Smooth muscle cell (in vitro differentiated cells): Measurements from ENCODE around the gene CHMP3. TPM values are rescaled to one million over a fixed set of nuclear protein-coding genes. Genes with fewer than 3 reads are reported as not detected.

Experiments
- DNase-seq: peaks from one replicate; lab custom pipeline; 2025; ENCODE audit not compliant: unreplicated experiment; lab: John Stamatoyannopoulos, UW
- H2AFZ ChIP-seq: fragments of 200-600 bp; sonication (generic); 2 replicates; pipeline ENCODE4 v1.6.0; 2016; ENCODE audit warnings: antibody characterized with exemption, low read depth, mild to moderate bottlenecking
- H3F3A ChIP-seq: fragments of 200-600 bp; sonication (generic); 2 replicates; pipeline ENCODE4 v1.6.0; 2017; ENCODE audit warnings: antibody characterized with exemption, low read depth
- H3K27ac ChIP-seq: fragments of 200-600 bp; sonication (generic); 2 replicates; pipeline ENCODE4 v1.5.1; 2016; ENCODE audit warnings: low read depth, mild to moderate bottlenecking
- H3K27me3 ChIP-seq: fragments of 200-600 bp; sonication (generic); 2 replicates; pipeline ENCODE4 v1.6.1; 2016; ENCODE audit warnings: low read depth, mild to moderate bottlenecking
- H3K36me3 ChIP-seq: fragments of 200-600 bp; sonication (generic); 2 replicates; pipeline ENCODE4 v1.5.1; 2016; ENCODE audit warnings: low read depth
- H3K4me1 ChIP-seq: fragments of 200-600 bp; sonication (generic); 2 replicates; pipeline ENCODE4 v1.5.1; 2016; ENCODE audit warnings: low read depth
- H3K4me2 ChIP-seq: fragments of 200-600 bp; sonication (generic); 2 replicates; pipeline ENCODE4 v1.6.0; 2016; ENCODE audit warnings: mild to moderate bottlenecking
- H3K4me3 ChIP-seq: fragments of 200-600 bp; sonication (generic); 2 replicates; pipeline ENCODE4 v1.5.1; 2016; ENCODE audit warnings: mild to moderate bottlenecking
- H3K79me2 ChIP-seq: fragments of 200-600 bp; sonication (generic); 2 replicates; pipeline ENCODE4 v1.6.0; 2016; ENCODE audit warnings: low read depth, mild to moderate bottlenecking
- H3K9ac ChIP-seq: fragments of 200-600 bp; sonication (generic); 2 replicates; pipeline ENCODE4 v1.6.0; 2016; ENCODE audit warnings: low read depth
- H3K9me3 ChIP-seq: fragments of 200-600 bp; sonication (generic); replicated peaks from 2 replicates; pipeline ENCODE4 v1.5.1; 2016; ENCODE audit warnings: low read depth
- H4K20me1 ChIP-seq: fragments of 200-600 bp; sonication (generic); 2 replicates; pipeline ENCODE4 v1.6.0; 2016; ENCODE audit warnings: low read depth
- CTCF ChIP-seq: fragments of 200-600 bp; sonication (generic); IDR thresholded peaks from 2 replicates; pipeline ENCODE4 v1.5.1; 2017; ENCODE audit warnings: borderline replicate concordance, mild to moderate bottlenecking, antibody characterized with exemption; ENCODE audit not compliant: insufficient read depth, poor library complexity, severe bottlenecking
- WGBS: methylation state at CpG from one replicate; pipeline ENCODE4 v1.1.7; 2016; ENCODE audit warnings: low lambda C conversion rate; 5-methylcytosine and 5-hydroxymethylcytosine counted together
- polyA plus RNA-seq: library from polyadenylated mRNA; unstranded; fragments of >200 nt; fragmentation: Nextera tagmentation; extraction: Ambion mirVana; gene quantifications from 2 replicates; pipeline ENCODE4 v1.2.1, GENCODE V29; 2016
- total RNA-seq: library from RNA; depleted of rRNA; stranded (reverse); fragments of >200 nt; gene quantifications from 2 replicates; pipeline ENCODE4 v1.2.3, GENCODE V29; 2014

The CHMP3 gene
- total and polyA plus RNA-seq, 2 experiments from 2014 or later = 41.5 to 42.9 TPM

GRCh38 chr2:86563650-86564061, 413 bp upstream of the CHMP3 start:
- Histone ChIP-seq H3K9ac (peak overlapping the region; percentile 29), H4K20me1 (peaks cover 6% of the 10 kb centered on the region), H3K79me2 (peaks cover 37% of the 10 kb centered on the region), H3K4me1 (peaks cover 10% of the 10 kb centered on the region), H2AFZ (no peak overlapping the region), H3K36me3 (no peaks in the 10 kb centered on the region), H3K4me3 (peak overlapping the region; percentile 82), H3K4me2 (peak overlapping the region; percentile 95), H3K27me3 (no peaks in the 10 kb centered on the region), H3K27ac (peak overlapping the region; percentile 98), H3K9me3 (no peaks in the 10 kb centered on the region), H3F3A (no peaks in the 10 kb centered on the region)
- no peak for DNase-seq
- no peak for TF ChIP-seq CTCF
- 86% methylated on average over 13 of the region's 13 CpGs for WGBS

- Histone ChIP-seq H3K27me3 (no peaks in the 10 kb centered on the region), H4K20me1 (peaks cover 16% of the 10 kb centered on the region), H3K36me3 (no peaks in the 10 kb centered on the region), H3K79me2 (peaks cover 42% of the 10 kb centered on the region), H3F3A (no peaks in the 10 kb centered on the region), H3K27ac (peak overlapping the region; percentile 98), H2AFZ (peak overlapping the region; percentile 79), H3K4me3 (peak overlapping the region; percentile 82), H3K9me3 (no peaks in the 10 kb centered on the region), H3K4me1 (peaks cover 10% of the 10 kb centered on the region), H3K4me2 (peak overlapping the region; percentile 95), H3K9ac (peak overlapping the region; percentile 99)
- TF ChIP-seq CTCF = no peak
- DNase-seq = no peak
- WGBS = 2% methylated on average over 16 of the region's 16 CpGs
These were observed 740 bp downstream of the CHMP3 start for GRCh38 chr2:86562485-86562921.

- Histone ChIP-seq H3K4me1 (peaks cover 10% of the 10 kb centered on the region), H4K20me1 (peaks cover 22% of the 10 kb centered on the region), H3K9ac (no peak overlapping the region), H3K27ac (no peak overlapping the region), H2AFZ (no peak overlapping the region), H3F3A (no peaks in the 10 kb centered on the region), H3K79me2 (peaks cover 84% of the 10 kb centered on the region), H3K4me2 (peak overlapping the region; percentile 23), H3K9me3 (no peaks in the 10 kb centered on the region), H3K36me3 (no peaks in the 10 kb centered on the region), H3K4me3 (no peak overlapping the region), H3K27me3 (no peaks in the 10 kb centered on the region)
- TF ChIP-seq CTCF = no peak
- DNase-seq = no peak
- WGBS = 100% methylated on average over 2 of the region's 2 CpGs
These were observed 5.4 kb downstream of the CHMP3 start for GRCh38 chr2:86557836-86558235.

GRCh38 chr2:86556508-86556907, 6.7 kb downstream of the CHMP3 start:
- H3K4me2 ChIP-seq = no peak overlapping the region
- TF ChIP-seq CTCF = no peak

More at GRCh38 chr2:86556508-86556907, 6.7 kb downstream of the CHMP3 start:
- Histone ChIP-seq H3K4me1 (peaks cover under 1% of the 10 kb centered on the region), H3F3A (no peaks in the 10 kb centered on the region), H3K36me3 (no peaks in the 10 kb centered on the region), H4K20me1 (peaks cover 22% of the 10 kb centered on the region), H3K9me3 (no peaks in the 10 kb centered on the region), H3K27me3 (no peaks in the 10 kb centered on the region), H3K9ac (no peak overlapping the region), H2AFZ (no peak overlapping the region), H3K27ac (peak overlapping the region; percentile 30), H3K4me3 (no peak overlapping the region), H3K79me2 (peaks cover 85% of the 10 kb centered on the region)
- 91% methylated on average over 16 of the region's 16 CpGs for WGBS
- no peak for DNase-seq
